HG02763 (cell line): Measurements from ENCODE around the gene NPNT.
"Not testable (repeated sequence)": the region's sequence is repeated elsewhere in the genome, so short reads cannot be mapped to it uniquely, and the experiment has no call there.

ENCODE experiments used
- ATAC-seq: cut with Tn5 transposase; IDR thresholded peaks from one replicate; pipeline ENCODE4 v1.9.1; 2021; ENCODE audit warnings: mild to moderate bottlenecking, moderate library complexity; ENCODE audit not compliant: unreplicated experiment

The NPNT gene, protein sequence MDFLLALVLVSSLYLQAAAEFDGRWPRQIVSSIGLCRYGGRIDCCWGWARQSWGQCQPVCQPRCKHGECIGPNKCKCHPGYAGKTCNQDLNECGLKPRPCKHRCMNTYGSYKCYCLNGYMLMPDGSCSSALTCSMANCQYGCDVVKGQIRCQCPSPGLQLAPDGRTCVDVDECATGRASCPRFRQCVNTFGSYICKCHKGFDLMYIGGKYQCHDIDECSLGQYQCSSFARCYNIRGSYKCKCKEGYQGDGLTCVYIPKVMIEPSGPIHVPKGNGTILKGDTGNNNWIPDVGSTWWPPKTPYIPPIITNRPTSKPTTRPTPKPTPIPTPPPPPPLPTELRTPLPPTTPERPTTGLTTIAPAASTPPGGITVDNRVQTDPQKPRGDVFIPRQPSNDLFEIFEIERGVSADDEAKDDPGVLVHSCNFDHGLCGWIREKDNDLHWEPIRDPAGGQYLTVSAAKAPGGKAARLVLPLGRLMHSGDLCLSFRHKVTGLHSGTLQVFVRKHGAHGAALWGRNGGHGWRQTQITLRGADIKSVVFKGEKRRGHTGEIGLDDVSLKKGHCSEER

DNA sequence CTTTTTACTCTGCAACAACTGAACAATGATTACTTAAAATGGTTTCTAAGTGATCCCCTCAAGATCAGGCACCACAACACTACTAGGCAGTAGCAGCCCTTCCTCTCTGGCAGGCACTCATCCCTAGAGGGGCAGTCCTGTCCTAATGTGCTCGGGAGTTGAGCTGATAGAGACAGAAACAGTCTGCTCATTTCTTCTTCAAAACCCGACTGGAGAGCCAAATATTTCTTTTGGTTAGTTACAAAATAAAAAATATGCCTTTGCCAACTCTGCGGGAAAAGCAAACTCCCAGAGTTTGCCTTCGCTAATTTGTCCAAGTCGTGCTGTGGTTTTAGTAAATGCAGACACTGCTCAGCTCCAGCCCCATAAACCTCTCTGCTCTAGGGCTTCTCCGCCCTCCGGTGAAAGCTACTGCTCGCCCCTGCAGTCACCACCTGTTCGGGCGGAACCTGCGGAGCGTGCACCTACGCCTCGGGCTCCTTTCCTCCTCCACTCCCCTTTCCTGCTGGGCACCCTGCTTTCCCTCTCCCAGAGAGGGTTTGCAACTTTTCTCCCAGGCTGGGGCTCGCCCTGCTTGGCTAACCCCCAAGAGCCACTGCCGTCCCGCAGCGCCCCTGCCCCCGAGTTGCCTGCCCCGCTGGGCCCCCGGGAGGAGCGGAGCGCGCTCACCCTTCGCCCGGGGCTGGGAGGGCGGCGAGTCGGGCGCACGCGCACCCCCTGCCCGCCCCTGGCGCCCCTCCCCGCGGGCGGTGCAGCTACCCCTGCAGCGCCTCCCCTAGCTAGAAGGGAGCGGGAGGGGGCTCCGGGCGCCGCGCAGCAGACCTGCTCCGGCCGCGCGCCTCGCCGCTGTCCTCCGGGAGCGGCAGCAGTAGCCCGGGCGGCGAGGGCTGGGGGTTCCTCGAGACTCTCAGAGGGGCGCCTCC, at the start of gene NPNT:
TSS of gene NPNT (plus strand) at position 812 of the 923 bp plus-strand sequence. CDS start 182 bp downstream, outside the sequence.
- no peak for ATAC-seq

DNA sequence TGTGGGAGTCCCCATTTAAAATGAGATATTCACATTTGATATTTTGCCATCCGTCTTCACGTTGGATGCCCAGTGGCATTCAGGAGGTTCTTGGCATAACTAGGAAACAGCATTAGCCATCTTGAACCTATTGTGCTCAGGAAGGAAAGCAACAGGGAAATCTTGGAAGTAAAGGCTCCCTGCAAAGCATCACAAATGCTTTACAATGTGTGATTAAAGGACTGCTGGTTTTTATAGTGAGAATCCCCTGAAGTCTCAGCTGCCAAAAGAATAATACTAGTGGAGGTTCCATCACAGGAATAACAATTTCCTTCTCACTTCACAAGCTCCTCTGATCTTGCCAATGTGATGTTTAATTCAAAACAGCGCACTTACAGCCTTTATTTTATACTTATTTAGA, 49.7 kb upstream of the NPNT start:
- no peak for ATAC-seq

DNA sequence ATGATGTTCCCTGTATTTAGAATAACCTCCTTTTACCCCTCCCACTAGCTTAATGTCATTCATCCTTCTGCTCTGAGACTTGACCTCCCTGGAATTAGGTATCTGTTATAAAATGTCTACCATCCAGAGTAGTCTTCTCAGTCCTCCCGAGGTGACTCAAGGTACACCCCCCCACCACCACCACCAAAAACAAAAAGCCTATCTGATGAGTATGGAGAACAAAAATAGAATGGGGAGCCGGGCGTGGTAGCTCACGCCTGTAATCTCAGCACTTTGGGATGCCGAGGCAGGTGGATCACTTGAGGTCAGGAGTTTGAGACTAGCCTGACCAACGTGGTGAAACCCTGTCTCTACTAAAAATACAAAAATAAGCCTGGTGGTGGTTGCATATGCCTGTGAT, 46.9 kb upstream of the NPNT start:
- ATAC-seq = not testable (repeated sequence)

DNA sequence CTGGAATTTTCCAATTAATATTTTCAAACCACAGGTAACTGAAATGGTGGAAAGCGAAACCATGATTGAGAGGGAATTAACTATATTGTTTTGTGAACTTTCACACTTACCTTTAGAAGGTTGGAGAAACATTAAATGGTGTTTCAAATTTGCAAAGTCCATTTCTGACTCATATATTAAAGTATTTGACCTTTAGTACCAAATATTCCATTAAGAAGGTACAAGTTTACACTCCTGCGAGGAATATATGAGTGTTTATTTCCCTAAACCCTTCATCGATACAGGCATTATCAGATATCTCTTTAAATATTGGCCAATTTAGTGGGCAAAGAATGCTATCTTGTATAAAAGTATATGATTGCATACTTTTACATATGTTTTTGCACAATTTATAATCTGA, 44.1 kb upstream of the NPNT start:
- ATAC-seq = no peak

DNA sequence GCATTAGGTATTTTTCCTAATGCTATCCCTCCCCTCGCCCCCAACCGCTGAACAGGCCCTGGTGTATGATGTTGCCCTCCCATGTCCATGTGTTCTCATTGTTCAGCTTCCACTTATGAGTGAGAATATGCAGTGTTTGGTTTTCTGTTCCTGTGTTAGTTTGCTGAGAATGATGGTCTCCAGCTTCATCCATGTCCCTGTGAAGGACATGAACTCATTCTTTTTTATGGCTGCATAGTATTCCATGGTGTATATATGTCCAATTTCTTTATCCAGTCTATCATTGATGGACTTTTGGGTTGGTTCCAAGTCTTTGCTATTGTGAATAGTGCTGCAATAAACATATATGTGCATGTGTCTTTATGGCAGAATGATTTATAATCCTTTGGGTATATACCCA, 43.0 kb upstream of the NPNT start:
- ATAC-seq = not testable (repeated sequence)

DNA sequence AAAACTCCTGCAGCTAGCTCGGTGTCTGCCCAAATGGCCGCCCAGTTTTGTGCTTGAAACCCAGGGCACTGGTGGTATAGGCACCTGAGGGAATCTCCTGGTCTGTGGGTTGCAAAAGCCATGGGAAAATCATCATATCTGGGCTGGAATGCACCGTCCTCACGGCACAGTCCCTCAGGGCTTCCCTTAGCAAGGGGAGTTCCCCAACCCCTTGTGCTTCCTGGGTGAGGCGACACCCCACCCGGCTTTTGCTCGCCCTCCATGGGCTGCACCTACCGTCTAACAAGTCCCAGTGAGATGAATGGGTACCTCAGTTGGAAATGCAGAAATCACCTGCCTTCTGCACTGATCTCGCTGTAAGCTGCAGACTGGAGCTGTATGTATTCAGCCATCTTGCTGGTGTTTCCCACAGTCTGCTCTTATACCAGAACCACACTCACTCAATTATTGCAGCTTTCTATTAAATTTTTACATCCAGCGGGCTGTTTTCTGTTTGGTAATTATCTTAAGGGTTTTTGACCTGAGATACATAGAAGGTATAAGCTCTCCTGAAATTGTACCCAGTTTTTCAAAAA, 36.7 kb upstream of the NPNT start:
- no peak for ATAC-seq

DNA sequence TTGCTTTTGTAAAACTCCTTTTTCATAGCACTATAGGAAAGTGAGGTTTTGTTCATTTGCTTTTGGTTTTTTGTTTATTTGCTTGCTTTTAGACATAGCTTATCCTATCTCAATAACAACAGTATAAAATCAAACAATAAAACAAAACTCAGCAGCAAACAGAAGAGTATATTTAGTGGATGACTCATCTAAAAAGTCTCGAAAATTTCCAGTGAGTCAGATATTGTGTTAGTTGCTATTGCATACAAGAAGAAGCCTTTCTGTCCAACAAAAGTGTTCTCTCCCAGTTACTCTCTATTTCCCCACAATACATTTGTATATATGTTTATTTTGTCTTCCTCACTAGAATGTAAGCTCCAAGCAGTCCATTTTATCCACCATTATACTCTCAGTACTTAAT, 36.0 kb upstream of the NPNT start:
- ATAC-seq = no peak

DNA sequence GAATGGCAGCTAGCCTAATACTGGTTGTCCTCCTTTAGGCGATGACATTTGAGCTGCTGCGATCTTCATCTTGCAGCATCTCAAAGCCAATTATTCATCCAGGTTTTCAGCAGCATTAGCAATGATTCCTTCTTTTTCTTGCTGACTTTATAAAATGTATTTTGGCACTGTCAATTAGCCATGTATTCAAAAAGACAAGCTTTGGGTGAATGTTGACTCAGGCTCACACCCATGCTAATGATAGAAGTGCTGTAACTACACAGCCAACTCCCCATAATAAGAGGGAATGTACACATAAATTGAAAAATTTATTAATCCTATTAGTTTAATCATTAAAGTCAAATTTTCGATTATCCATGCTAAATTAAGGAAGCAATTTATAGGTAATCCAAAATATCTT, 24.3 kb upstream of the NPNT start:
- ATAC-seq = no peak

DNA sequence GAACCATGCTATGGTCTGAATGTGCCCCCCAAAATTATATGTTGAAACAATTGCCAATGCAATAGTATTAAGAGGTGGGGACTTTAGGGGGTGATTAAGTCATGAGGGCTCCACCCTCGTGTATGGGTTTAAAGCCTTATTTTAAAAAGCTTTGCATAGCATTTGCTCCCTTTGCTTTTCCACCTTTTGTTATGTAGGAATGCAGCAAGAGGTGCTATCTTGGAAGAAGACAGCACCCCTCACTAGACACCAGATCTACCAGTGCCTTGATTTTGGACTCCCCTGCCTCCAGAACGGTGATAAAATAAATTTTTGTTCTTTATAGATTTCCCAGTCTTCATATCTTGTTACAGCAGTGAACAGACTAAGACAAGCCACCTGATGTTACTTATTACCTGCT, 23.3 kb upstream of the NPNT start:
- no peak for ATAC-seq

DNA sequence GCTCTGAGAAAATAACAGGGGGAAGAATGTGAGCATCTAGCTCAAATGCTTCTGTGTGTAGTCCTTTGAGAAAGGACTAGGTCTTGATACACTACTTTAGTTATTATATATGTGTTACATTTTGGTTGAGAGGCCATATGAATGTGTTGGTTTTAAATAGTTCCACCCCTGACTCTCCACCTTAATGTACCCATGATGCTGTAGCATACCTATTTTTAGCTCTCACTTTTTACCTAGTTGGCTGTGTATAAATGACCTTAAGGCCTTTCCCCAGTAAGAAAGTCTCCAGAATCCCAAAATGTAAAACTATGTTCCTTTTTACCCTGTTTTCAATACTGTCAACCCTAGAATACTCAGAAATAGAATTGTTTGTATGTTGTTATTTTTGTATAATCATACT, 20.0 kb upstream of the NPNT start:
- no peak for ATAC-seq

DNA sequence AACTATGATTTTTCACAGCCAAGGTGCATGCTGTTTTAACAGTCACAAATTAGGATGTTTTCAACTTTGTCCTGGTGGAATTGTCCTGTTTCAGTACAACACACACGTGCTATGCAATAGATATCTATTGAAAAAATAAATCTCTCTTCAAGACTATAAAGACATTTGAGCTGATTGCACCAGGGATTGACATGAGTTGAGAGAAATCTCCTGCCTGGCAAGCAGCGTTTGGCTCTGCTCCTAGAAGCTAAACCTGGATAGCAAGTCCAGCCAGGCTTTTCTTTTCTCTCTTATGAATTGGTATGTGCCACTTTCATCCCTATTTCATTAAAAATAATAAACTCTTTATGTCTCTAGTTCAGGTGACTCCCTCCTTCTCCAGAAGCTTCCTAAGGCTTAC, 16.6 kb upstream of the NPNT start:
- ATAC-seq = no peak

DNA sequence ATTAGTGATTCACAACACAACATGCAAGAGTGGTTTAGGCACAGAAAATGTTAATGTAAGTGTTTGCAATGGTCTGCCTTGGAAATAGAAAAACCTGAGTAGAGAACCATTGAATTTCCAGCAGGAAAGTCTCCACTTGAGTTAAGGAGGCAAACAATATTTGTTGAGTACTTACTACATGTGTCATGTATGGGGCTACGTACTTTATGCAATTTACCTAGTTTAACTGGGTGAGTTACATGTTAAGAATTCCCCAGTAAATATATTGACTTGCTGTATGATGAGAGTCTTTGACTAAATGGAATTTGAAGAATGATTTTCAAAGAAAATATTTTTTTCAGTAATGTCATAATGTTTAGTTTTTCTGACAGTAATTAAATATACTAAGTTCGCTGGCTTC, 7.8 kb upstream of the NPNT start:
- ATAC-seq = no peak

DNA sequence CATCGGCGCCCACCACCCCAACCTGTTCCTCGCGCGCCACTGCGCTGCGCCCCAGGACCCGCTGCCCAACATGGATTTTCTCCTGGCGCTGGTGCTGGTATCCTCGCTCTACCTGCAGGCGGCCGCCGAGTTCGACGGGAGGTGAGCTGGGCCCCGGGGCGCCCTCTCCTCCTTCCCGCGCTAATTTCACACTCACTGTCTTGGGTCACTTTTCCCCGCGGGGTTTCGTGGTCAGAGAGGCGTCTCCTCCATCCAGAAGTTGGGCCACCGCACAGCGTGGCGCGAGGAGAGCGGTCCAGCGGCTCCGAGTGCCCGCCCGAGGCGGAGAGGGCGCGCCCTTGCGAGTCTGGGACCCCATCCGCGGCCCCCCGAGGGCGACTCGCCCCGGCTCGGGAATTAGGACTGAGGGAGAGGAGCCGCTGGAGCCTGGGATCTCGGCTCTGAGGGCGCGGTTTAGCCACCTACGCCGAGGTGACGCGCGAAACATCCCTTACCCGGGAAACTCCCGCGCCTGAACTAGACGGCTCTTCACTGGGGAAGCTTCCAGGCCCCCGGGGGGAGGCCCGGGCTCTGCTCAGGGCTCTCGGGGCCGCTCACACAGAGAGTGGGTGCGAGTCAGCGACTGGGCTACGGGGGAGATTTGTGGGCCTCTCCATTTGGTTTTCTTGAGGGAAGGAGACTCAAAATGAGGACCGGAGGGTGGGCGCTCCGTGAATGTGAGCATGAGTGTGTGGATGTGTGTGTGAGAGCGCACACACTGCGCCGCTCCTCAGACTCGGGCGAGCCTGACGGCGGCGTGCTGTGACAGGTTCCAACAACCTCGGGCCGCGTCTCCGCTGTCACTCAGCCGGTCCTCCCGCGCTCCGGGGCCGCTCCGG, 551 bp downstream of the NPNT start:
- ATAC-seq = no peak

DNA sequence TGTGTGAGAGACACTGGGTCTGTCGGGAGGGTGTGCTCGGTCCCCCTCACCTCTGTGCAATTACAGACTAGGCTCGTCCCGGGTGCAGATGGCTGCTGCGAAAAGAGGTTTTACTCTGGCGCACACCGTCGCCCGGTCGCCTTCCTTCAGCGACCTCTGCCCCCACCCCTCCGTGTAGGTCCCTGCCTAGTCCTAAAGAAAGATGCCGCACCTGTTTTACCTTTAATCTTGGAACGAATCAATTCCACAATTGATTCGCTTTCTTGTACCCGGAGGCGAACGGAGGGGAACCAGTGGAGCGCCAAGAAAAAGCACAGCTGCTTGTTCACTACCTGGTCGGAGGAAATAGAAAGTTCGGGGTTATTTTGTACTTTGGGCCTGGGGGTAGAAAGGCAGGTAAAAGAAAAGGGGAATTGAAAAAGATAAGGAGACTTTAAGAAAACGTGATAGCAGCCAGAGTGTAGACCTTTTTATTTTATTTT, 1.2 kb downstream of the NPNT start:
- ATAC-seq = no peak

DNA sequence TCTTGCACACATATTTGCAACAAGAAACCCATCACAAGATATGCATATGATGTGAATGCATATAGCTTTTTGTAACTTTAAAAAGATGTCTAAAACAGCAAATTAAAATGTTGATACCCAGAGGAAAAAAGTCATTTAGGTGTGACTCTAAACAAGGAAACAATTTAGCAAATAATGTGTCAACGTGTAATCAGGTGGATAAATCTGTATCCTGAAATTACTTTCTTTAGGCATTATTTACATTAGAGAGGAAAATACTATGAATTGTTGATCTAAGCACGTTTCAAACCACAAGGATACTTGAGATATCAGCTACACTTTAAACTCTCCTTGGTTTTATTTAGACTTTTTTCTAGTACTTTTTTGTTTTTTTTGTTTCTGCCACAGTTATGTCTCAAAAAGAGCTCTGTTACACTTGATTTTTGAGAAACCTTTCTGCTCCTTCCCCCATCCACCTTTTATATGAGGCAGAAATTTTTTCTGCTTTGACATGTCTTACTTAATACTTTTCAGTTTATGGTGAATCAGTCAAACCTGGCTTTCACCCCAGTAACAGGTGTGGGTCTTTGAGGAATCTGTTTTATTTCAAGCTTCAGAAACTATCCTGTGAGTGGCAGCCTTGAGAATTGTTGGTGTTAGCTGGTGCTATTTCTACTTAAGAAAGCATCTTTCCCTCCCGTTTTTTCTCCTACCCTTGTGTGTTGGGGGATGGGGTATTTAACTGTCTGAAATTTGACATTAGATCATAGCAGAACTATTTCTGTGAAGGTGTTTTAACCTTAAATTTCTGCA, 1.9 kb downstream of the NPNT start:
- ATAC-seq = no peak

DNA sequence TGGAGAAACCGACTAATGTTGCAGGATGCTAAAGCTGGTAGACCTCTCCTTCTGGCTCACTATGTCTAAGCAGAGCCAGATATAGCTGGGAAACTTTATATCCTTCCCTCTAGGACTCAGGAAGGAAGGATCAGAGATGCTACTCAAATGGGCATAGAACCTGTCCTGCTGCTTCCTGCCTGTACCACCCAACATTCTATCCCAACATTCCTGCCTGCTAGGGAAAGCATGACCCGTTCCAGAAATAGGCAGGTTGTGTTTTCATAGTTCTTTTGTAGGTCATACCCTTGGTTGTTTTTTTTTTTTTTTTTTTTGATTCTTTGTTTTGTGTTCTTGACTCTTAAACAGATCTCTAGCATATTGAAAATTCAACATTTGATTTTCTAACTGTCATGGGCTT, 5.3 kb downstream of the NPNT start:
- no peak for ATAC-seq

DNA sequence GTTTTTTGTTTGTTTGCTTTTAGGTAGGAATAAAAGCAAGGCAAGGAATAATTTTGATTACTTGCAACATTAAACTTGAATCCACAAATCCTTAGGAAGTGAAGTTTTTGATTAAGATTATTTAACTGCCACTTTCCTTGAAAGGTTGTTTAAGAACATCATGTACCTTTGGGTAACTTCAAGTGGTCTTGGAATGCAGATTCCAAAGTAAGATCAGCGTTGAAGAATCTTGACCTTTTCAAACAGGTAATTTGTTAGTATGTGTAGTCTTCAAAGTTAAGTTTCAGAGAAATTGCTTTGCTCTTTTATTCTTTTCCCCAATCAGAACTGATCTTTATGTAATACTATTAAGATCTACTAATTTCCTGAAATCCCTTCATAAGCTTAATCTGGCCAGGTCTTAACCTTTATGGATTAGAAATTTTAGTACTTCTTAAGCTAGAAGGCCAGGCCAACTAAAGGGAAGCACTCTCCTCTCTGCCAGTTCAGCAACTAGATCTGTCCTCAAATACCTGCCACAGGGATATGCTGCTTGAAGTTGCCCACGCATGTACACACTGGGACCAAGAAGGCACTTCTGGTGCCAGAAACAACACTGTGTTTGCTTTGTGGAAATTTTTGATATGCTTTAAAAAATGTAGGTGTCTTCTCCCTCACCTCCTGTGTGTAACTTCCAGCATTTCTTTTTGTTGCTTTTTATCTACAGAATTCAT, 7.4 kb downstream of the NPNT start:
- ATAC-seq = no peak

DNA sequence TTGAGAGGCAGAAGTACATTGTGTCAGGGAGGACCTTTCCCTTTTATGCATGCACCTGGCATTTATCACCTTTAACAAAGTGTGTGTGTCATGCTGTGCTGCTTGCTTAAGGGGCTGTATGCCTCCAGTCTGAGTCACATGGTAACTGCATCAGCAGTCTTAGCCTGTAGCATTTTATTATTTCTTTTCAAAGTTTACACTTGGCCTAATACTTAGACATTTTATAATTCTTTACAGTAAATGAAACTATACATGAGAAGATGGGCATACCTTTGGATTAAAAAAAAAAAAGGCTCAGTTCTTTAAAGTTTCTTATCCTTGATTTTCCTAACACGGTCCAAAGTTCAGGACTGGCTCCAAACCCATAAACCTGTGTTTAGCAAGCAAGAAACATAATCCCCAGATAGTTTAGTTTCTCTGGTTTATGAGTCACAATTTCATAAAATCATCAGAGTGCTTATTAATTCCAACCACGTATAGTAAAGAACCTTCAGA, 14.6 kb downstream of the NPNT start:
- no peak for ATAC-seq

DNA sequence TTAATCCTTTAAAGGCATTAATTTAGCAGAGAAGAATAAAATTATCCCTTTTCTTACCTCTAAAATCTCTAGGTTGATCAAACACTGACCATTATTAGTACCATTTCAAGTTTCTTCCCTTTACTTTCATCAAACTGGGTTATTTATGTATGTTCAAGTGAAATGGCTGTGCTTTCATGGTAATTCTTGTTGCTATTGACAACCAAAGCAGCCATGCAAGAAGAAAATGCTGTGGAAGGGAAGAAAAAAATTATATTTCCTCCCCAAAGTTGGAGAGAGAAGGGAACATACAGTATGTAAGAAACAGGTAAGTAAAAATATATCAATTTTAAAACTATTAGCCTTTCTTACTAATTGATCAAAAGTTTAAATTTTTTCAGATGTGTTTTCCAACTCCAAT, 16.2 kb downstream of the NPNT start:
- ATAC-seq = no peak
